Smooth muscle cell (in vitro differentiated cells): ENCODE data around the gene TRPM4. TPM values are rescaled to one million over a fixed set of nuclear protein-coding genes. Genes with fewer than 3 reads are reported as not detected.

Source experiments
- DNase-seq: peaks from one replicate; lab custom pipeline; 2025; ENCODE audit not compliant: unreplicated experiment; lab: John Stamatoyannopoulos, UW
- H2AFZ ChIP-seq: fragments of 200-600 bp; sonication (generic); 2 replicates; pipeline ENCODE4 v1.6.0; 2016; ENCODE audit warnings: antibody characterized with exemption, low read depth, mild to moderate bottlenecking
- H3F3A ChIP-seq: fragments of 200-600 bp; sonication (generic); 2 replicates; pipeline ENCODE4 v1.6.0; 2017; ENCODE audit warnings: antibody characterized with exemption, low read depth
- H3K27ac ChIP-seq: fragments of 200-600 bp; sonication (generic); 2 replicates; pipeline ENCODE4 v1.5.1; 2016; ENCODE audit warnings: low read depth, mild to moderate bottlenecking
- H3K27me3 ChIP-seq: fragments of 200-600 bp; sonication (generic); 2 replicates; pipeline ENCODE4 v1.6.1; 2016; ENCODE audit warnings: low read depth, mild to moderate bottlenecking
- H3K36me3 ChIP-seq: fragments of 200-600 bp; sonication (generic); 2 replicates; pipeline ENCODE4 v1.5.1; 2016; ENCODE audit warnings: low read depth
- H3K4me1 ChIP-seq: fragments of 200-600 bp; sonication (generic); 2 replicates; pipeline ENCODE4 v1.5.1; 2016; ENCODE audit warnings: low read depth
- H3K4me2 ChIP-seq: fragments of 200-600 bp; sonication (generic); 2 replicates; pipeline ENCODE4 v1.6.0; 2016; ENCODE audit warnings: mild to moderate bottlenecking
- H3K4me3 ChIP-seq: fragments of 200-600 bp; sonication (generic); 2 replicates; pipeline ENCODE4 v1.5.1; 2016; ENCODE audit warnings: mild to moderate bottlenecking
- H3K79me2 ChIP-seq: fragments of 200-600 bp; sonication (generic); 2 replicates; pipeline ENCODE4 v1.6.0; 2016; ENCODE audit warnings: low read depth, mild to moderate bottlenecking
- H3K9ac ChIP-seq: fragments of 200-600 bp; sonication (generic); 2 replicates; pipeline ENCODE4 v1.6.0; 2016; ENCODE audit warnings: low read depth
- H3K9me3 ChIP-seq: fragments of 200-600 bp; sonication (generic); replicated peaks from 2 replicates; pipeline ENCODE4 v1.5.1; 2016; ENCODE audit warnings: low read depth
- H4K20me1 ChIP-seq: fragments of 200-600 bp; sonication (generic); 2 replicates; pipeline ENCODE4 v1.6.0; 2016; ENCODE audit warnings: low read depth
- CTCF ChIP-seq: fragments of 200-600 bp; sonication (generic); IDR thresholded peaks from 2 replicates; pipeline ENCODE4 v1.5.1; 2017; ENCODE audit warnings: borderline replicate concordance, mild to moderate bottlenecking, antibody characterized with exemption; ENCODE audit not compliant: insufficient read depth, poor library complexity, severe bottlenecking
- WGBS: methylation state at CpG from one replicate; pipeline ENCODE4 v1.1.7; 2016; ENCODE audit warnings: low lambda C conversion rate; 5-methylcytosine and 5-hydroxymethylcytosine counted together
- polyA plus RNA-seq: library from polyadenylated mRNA; unstranded; fragments of >200 nt; fragmentation: Nextera tagmentation; extraction: Ambion mirVana; gene quantifications from 2 replicates; pipeline ENCODE4 v1.2.1, GENCODE V29; 2016
- total RNA-seq: library from RNA; depleted of rRNA; stranded (reverse); fragments of >200 nt; gene quantifications from 2 replicates; pipeline ENCODE4 v1.2.3, GENCODE V29; 2014

Gene TRPM4
- total and polyA plus RNA-seq, 2 experiments from 2014 or later = 27.7 to 32.1 TPM

GRCh38 chr19:49155820-49156346 lies 1.7 kb upstream of the TRPM4 start:
- H3K27ac ChIP-seq = no peak overlapping the region
- no peak for TF ChIP-seq CTCF
- no peaks in the 10 kb centered on the region for H3K9me3 ChIP-seq
- H3K9ac ChIP-seq = no peak overlapping the region
- peaks cover 12% of the 10 kb centered on the region for H3K4me1 ChIP-seq
- 35% methylated on average over 4 of the region's 4 CpGs for WGBS
- no peak for DNase-seq
- no peak overlapping the region for H3K4me2 ChIP-seq
- no peak overlapping the region for H3K4me3 ChIP-seq
- H3K36me3 ChIP-seq = no peaks in the 10 kb centered on the region
- peaks cover 11% of the 10 kb centered on the region for H3K79me2 ChIP-seq
- H3F3A ChIP-seq = peaks cover 6% of the 10 kb centered on the region
- H3K27me3 ChIP-seq = no peaks in the 10 kb centered on the region
- H4K20me1 ChIP-seq = peaks cover 12% of the 10 kb centered on the region
- H2AFZ ChIP-seq = no peak overlapping the region

GRCh38 chr19:49160450-49161189 lies 3.0 kb downstream of the TRPM4 start:
- Histone ChIP-seq H3K27ac (no peak overlapping the region), H2AFZ (no peak overlapping the region), H3K79me2 (peaks cover 11% of the 10 kb centered on the region), H3K27me3 (no peaks in the 10 kb centered on the region), H3K9me3 (no peaks in the 10 kb centered on the region), H3K4me1 (peaks cover 4% of the 10 kb centered on the region), H4K20me1 (peaks cover 26% of the 10 kb centered on the region), H3F3A (no peaks in the 10 kb centered on the region), H3K4me2 (no peak overlapping the region), H3K4me3 (no peak overlapping the region), H3K9ac (no peak overlapping the region), H3K36me3 (no peaks in the 10 kb centered on the region)
- WGBS = 96% methylated on average over 13 of the region's 13 CpGs
- no peak for DNase-seq
- no peak for TF ChIP-seq CTCF

- Histone ChIP-seq H3K27ac (no peak overlapping the region), H3K4me2 (no peak overlapping the region), H3K4me3 (no peak overlapping the region), H3F3A (no peaks in the 10 kb centered on the region), H3K36me3 (no peaks in the 10 kb centered on the region), H3K4me1 (peaks cover 4% of the 10 kb centered on the region), H4K20me1 (peaks cover 30% of the 10 kb centered on the region), H3K9ac (no peak overlapping the region), H3K79me2 (peaks cover 11% of the 10 kb centered on the region), H3K27me3 (no peaks in the 10 kb centered on the region), H2AFZ (no peak overlapping the region), H3K9me3 (no peaks in the 10 kb centered on the region)
- no peak for DNase-seq
- WGBS = 72% methylated on average over 4 of the region's 4 CpGs
- TF ChIP-seq CTCF = no peak
These were observed 4.4 kb downstream of the TRPM4 start for GRCh38 chr19:49161987-49162386.
